OCI-LY3 (cell line): ENCODE data around the gene SYT1.
A peak's percentile ranks its signal among the peaks of the same experiment; 100 is the strongest.

ENCODE experiments used
- H2AFZ ChIP-seq: fragments of 200-600, 300-600 bp; shearing (Covaris generic); 2 replicates; pipeline ENCODE4 v1.6.0; 2014; ENCODE audit warnings: antibody characterized with exemption, low read depth, low read length
- H3K27ac ChIP-seq: fragments of 200-600, 300-600 bp; sonication (generic); 2 replicates; pipeline ENCODE4 v1.5.1; 2014; ENCODE audit warnings: mild to moderate bottlenecking, low read length, moderate library complexity, mixed read lengths
- H3K27me3 ChIP-seq: fragments of 200-600, 300-600 bp; sonication (generic); 2 replicates; pipeline ENCODE4 v1.6.1; 2014; ENCODE audit warnings: low read depth, low read length, mixed read lengths
- H3K36me3 ChIP-seq: fragments of 200-600, 300-600 bp; sonication (generic); replicated peaks from 2 replicates; pipeline ENCODE3; 2014; ENCODE audit warnings: low read depth, low read length, mixed read lengths
- H3K4me1 ChIP-seq: fragments of 300-600, 200-600 bp; sonication (generic); 2 replicates; pipeline ENCODE4 v1.6.1; 2014; ENCODE audit warnings: low read length, mixed read lengths
- H3K4me2 ChIP-seq: fragments of 200-600, 300-600 bp; sonication (generic); 2 replicates; pipeline ENCODE4 v1.6.1; 2014; ENCODE audit warnings: low read length, mixed read lengths
- H3K4me3 ChIP-seq: fragments of 300-600, 200-600 bp; sonication (generic); 2 replicates; pipeline ENCODE4 v1.5.1; 2014; ENCODE audit warnings: antibody characterized with exemption, mild to moderate bottlenecking, low read length, moderate library complexity
- H3K79me2 ChIP-seq: fragments of 300-600, 200-600 bp; shearing (Covaris generic); 2 replicates; pipeline ENCODE4 v1.6.1; 2014; ENCODE audit warnings: mild to moderate bottlenecking, low read length, mixed read lengths
- H3K9ac ChIP-seq: fragments of 300-600, 200-600 bp; shearing (Covaris generic); 2 replicates; pipeline ENCODE4 v1.6.0; 2014; ENCODE audit warnings: mild to moderate bottlenecking, low read length, moderate library complexity
- H3K9me3 ChIP-seq: fragments of 200-600, 300-600 bp; shearing (Covaris generic); 2 replicates; pipeline ENCODE4 v1.6.1; 2014; ENCODE audit warnings: low read length, mixed read lengths; ENCODE audit not compliant: insufficient read depth
- H4K20me1 ChIP-seq: fragments of 200-600, 300-600 bp; sonication (generic); 2 replicates; pipeline ENCODE4 v1.6.1; 2016; ENCODE audit warnings: low read length, mixed read lengths; ENCODE audit not compliant: insufficient read depth
- EZH2phosphoT487 ChIP-seq: fragments of 200-600 bp; shearing (Covaris generic); IDR thresholded peaks from 2 replicates; pipeline ENCODE4 v1.6.1; 2018; ENCODE audit warnings: antibody characterized with exemption, mixed run types, low read depth
- TF ChIP-seq, protein P1 (sequence below): fragments of 200-600, 300-600 bp; sonication (generic); IDR thresholded peaks from 2 replicates; pipeline ENCODE4 v1.5.1; 2014; ENCODE audit warnings: antibody characterized with exemption, low read length, low read depth

SYT1 gene

DNA sequence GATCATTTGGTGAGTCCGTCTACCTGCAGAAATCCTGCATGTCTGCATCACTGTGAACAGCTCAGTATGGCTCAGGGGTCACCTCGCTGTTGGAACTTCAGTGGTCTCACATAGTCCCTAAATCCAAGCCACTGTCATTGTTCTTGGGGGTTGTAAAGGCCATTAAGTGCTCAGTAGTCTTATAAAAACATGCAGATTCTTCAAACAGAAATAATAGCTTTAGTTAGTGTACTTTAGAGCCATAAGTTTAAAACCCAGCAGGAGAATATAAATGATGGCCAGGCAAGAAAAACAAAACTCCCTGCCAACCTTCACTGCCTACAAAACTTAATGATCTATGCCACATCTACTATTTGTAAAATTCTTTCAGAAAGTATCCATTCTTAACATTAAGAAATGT is 396.3 kb downstream of the SYT1 start:
- Histone ChIP-seq H3K27ac (no peak overlapping the region), H3K4me2 (no peak overlapping the region), H3K9me3 (no peaks in the 10 kb centered on the region), H3K4me3 (no peak overlapping the region), H3K36me3 (no peaks in the 10 kb centered on the region), H3K9ac (no peak overlapping the region), H4K20me1 (no peaks in the 10 kb centered on the region), H3K4me1 (no peaks in the 10 kb centered on the region), H2AFZ (no peak overlapping the region), H3K27me3 (no peaks in the 10 kb centered on the region), H3K79me2 (no peaks in the 10 kb centered on the region)
- TF ChIP-seq EZH2phosphoT487: no peak
- TF ChIP-seq, protein P1, sequence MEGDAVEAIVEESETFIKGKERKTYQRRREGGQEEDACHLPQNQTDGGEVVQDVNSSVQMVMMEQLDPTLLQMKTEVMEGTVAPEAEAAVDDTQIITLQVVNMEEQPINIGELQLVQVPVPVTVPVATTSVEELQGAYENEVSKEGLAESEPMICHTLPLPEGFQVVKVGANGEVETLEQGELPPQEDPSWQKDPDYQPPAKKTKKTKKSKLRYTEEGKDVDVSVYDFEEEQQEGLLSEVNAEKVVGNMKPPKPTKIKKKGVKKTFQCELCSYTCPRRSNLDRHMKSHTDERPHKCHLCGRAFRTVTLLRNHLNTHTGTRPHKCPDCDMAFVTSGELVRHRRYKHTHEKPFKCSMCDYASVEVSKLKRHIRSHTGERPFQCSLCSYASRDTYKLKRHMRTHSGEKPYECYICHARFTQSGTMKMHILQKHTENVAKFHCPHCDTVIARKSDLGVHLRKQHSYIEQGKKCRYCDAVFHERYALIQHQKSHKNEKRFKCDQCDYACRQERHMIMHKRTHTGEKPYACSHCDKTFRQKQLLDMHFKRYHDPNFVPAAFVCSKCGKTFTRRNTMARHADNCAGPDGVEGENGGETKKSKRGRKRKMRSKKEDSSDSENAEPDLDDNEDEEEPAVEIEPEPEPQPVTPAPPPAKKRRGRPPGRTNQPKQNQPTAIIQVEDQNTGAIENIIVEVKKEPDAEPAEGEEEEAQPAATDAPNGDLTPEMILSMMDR: no peak

DNA sequence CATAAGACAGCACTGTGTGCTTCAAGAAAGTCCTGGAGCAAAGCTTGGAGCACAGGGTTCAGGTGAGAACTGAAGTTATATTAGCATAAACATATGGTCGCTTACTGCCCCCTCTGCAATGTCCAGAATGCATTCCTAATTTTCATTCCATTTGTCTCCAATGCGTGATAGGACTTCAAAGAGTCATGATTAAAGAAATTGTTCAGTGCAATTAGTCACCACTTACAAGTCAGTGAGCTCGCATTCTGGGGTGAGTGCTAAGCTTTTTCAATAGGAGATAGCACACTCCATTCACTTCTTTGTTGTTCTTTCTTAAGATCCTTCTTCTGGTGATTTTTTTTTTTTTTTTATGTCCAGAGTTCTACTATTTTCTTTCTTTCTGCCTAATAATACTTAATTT is 398.4 kb downstream of the SYT1 start:
- 0 out of 2 replicates have a peak overlapping the region, but pooled peaks have one; percentile 65 for H2AFZ ChIP-seq
- H3K9me3 ChIP-seq: no peaks in the 10 kb centered on the region
- H3K27ac ChIP-seq: no peak overlapping the region
- no peaks in the 10 kb centered on the region for H3K27me3 ChIP-seq
- H4K20me1 ChIP-seq: no peaks in the 10 kb centered on the region
- no peak overlapping the region for H3K4me2 ChIP-seq
- H3K9ac ChIP-seq: no peak overlapping the region
- no peak overlapping the region for H3K4me3 ChIP-seq
- TF ChIP-seq, protein P1: no peak
- no peak for TF ChIP-seq EZH2phosphoT487
- no peaks in the 10 kb centered on the region for H3K36me3 ChIP-seq
- no peaks in the 10 kb centered on the region for H3K79me2 ChIP-seq
- no peaks in the 10 kb centered on the region for H3K4me1 ChIP-seq

DNA sequence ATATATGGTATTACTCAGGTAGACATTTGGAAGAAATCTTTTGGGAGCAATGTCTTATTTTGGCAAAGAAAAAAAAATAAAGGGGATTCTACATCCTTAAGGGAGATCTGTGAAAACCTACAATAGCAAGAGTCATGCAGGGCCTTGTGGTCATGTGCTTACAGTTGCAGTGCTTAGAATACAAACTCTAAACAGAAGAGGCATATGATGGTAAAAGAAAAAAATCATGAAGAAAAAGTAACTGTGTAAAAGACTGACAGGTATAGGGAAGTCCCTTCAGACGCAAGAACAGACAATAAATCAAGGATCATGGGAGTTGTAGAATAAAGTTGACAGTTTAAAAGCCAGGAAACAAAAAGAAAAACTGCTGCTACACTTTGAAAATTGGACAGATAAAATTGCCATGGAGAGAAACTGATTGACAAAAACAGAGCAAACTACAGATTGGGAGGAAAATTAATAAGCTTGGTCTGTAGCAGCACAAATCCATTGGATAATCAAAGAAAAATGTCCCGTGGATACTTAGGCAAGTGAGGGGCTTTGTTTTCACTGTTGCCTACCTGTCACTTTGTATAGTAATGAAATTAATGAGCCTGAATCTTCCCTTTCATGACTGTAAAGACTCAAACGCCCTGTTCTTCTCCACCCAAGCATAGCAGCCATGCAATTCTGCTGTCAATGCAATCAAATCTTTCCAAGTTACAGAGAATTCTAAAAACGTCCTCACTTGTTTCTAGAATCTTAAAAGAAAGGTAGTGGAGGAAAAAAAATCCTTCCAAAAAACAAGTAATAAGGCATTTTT is 402.0 kb downstream of the SYT1 start:
- Histone ChIP-seq H3K4me2 (no peak overlapping the region), H4K20me1 (no peaks in the 10 kb centered on the region), H3K4me3 (no peak overlapping the region), H3K27me3 (no peaks in the 10 kb centered on the region), H3K79me2 (no peaks in the 10 kb centered on the region), H3K9me3 (no peaks in the 10 kb centered on the region), H3K9ac (no peak overlapping the region), H3K27ac (no peak overlapping the region), H2AFZ (0 out of 2 replicates have a peak overlapping the region, but pooled peaks have one; percentile 22), H3K4me1 (no peaks in the 10 kb centered on the region), H3K36me3 (no peaks in the 10 kb centered on the region)
- no peak for TF ChIP-seq EZH2phosphoT487
- TF ChIP-seq, protein P1: no peak

DNA sequence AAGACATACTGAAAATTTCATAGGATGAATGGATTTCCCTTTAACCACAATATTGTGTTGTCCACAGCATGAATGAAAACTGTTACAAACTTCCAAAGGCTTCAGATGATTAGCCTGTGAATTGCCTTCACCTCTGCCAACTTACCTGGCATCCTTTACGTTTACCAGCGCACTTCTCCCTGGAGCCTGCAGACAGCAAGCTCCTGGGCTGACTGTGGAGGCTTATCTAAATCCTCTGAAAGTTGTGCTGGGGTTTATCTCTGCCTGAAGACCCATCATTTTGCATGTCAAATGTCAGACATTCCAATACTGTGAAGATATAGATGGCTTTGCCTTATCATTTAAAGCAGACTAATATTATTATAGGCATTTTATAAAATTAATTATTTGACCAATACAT is 403.0 kb downstream of the SYT1 start:
- H3K4me1 ChIP-seq: no peaks in the 10 kb centered on the region
- no peaks in the 10 kb centered on the region for H4K20me1 ChIP-seq
- H3K9me3 ChIP-seq: no peaks in the 10 kb centered on the region
- no peak overlapping the region for H3K4me3 ChIP-seq
- no peaks in the 10 kb centered on the region for H3K27me3 ChIP-seq
- H3K9ac ChIP-seq: no peak overlapping the region
- no peaks in the 10 kb centered on the region for H3K79me2 ChIP-seq
- H3K4me2 ChIP-seq: no peak overlapping the region
- no peak overlapping the region for H2AFZ ChIP-seq
- no peaks in the 10 kb centered on the region for H3K36me3 ChIP-seq
- H3K27ac ChIP-seq: no peak overlapping the region
- TF ChIP-seq EZH2phosphoT487: no peak
- TF ChIP-seq, protein P1: no peak
